Measurements from ENCODE around the gene PPWD1.

DNA sequence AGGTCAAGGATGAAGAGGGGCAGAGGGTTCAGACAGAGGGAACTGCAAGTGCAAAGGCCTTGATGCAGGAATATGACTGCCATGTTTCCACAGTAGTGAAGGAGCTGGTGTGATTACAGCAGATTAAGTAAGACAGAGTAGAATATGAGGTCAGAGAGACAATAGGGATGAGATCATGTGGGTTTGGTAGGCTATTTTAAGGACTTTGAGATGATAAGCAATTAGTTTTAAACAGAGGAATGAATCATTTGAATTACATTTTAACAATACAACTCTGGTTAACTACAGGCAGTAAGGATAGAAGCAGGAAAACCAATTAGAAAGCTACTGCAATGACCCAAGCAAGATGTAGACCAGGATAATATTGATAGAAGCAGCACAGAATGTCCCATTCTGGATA is 7.8 kb upstream of the PPWD1 start:
- no peak for TF ChIP-seq POLR2A (IDR thresholded peaks at IDR 0.05; ENCODE audit: low read depth, low read length)
- TF ChIP-seq POLR2AphosphoS5 (IDR thresholded peaks at IDR 0.05; ENCODE audit: low read depth, low read length), result no peak
